Tibial artery (tissue), 4 donors: ENCODE results near the gene ACOXL.

Source experiments
- DNase-seq, 2 donors: peaks; one replicate each; pipeline ENCODE4 v3.0.0-alpha.2; 2019
- H3K27ac ChIP-seq, 2 donors: fragments of 200-600 bp; sonication (generic) in 1 of 2; 1 replicate in 1 of 2; 2 replicates in 1 of 2; pipeline ENCODE4 v1.5.1; 2018 to 2019; ENCODE audit warnings: mild to moderate bottlenecking in 1 of 2
- H3K27me3 ChIP-seq, 2 donors: fragments of 200-600 bp; sonication (generic) in 1 of 2; one replicate each; pipeline versions ENCODE4 v1.5.1 to v1.6.0; 2016 to 2019
- H3K36me3 ChIP-seq, 3 donors: fragments of 200-600 bp; sonication (generic) in 2 of 3; one replicate each; pipeline ENCODE4 v1.5.1; 2016 to 2019; ENCODE audit warnings: mild to moderate bottlenecking in 2 of 3
- H3K4me1 ChIP-seq, 4 donors: fragments of 200-600 bp; sonication (generic) in 2 of 4; 1 replicate in 3 of 4; 2 replicates in 1 of 4; pipeline ENCODE4 v1.5.1; 2016 to 2019
- H3K4me3 ChIP-seq, 2 donors: fragments of 200-600 bp; sonication (generic) in 1 of 2; 1 replicate in 1 of 2; 2 replicates in 1 of 2; pipeline ENCODE4 v1.5.1; 2018 to 2019; ENCODE audit warnings: mild to moderate bottlenecking in 2 of 2
- H3K9me3 ChIP-seq, 3 donors: fragments of 200-600 bp; sonication (generic) in 1 of 3; one replicate each; pipeline ENCODE4 v1.5.1; 2016 to 2019
- intact Hi-C: fragments of 100-400 bp; cut with DNase I; formaldehyde crosslinking; loops from one replicate; pipeline ENCODE4 v1.15.0; 2023; ENCODE audit warnings: low total_unique reads
- TF ChIP-seq, protein P1 (sequence below), 2 experiments: fragments of 200-600 bp in 1 of 2; fragments of 450-650 bp in 1 of 2; IDR thresholded peaks; one replicate each; pipeline ENCODE4 v1.5.1; 2017 to 2019; ENCODE audit warnings: antibody characterized with exemption in 2 of 2, mild to moderate bottlenecking in 1 of 2, moderate library complexity in 1 of 2

Gene ACOXL

GRCh38 chr2:111032721-111033429 is 300.5 kb downstream of the ACOXL start:
- intact Hi-C loops, result no loop called here
- TF ChIP-seq, protein P1, sequence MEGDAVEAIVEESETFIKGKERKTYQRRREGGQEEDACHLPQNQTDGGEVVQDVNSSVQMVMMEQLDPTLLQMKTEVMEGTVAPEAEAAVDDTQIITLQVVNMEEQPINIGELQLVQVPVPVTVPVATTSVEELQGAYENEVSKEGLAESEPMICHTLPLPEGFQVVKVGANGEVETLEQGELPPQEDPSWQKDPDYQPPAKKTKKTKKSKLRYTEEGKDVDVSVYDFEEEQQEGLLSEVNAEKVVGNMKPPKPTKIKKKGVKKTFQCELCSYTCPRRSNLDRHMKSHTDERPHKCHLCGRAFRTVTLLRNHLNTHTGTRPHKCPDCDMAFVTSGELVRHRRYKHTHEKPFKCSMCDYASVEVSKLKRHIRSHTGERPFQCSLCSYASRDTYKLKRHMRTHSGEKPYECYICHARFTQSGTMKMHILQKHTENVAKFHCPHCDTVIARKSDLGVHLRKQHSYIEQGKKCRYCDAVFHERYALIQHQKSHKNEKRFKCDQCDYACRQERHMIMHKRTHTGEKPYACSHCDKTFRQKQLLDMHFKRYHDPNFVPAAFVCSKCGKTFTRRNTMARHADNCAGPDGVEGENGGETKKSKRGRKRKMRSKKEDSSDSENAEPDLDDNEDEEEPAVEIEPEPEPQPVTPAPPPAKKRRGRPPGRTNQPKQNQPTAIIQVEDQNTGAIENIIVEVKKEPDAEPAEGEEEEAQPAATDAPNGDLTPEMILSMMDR (IDR thresholded peaks at IDR 0.05), result no peak
- H3K27ac ChIP-seq, result no peak overlapping the region

GRCh38 chr2:111034146-111034545 is 301.8 kb downstream of the ACOXL start:
- DNase-seq, result no peak
- H3K9me3 ChIP-seq, result no peaks in the 10 kb centered on the region
- H3K4me3 ChIP-seq, result no peak overlapping the region
- no peaks in the 10 kb centered on the region for H3K36me3 ChIP-seq
- H3K27ac ChIP-seq, result no peak overlapping the region
- H3K27me3 ChIP-seq, result peaks cover 0 to 9% of the 10 kb centered on the region in 2 donors
- no peaks in the 10 kb centered on the region for H3K4me1 ChIP-seq
- intact Hi-C loops, result no loop called here
- TF ChIP-seq, protein P1 (IDR thresholded peaks at IDR 0.05), result no peak

More at GRCh38 chr2:111032721-111033429, 300.5 kb downstream of the ACOXL start:
- DNase-seq, result no peak
- H3K4me1 ChIP-seq, result no peaks in the 10 kb centered on the region
- H3K9me3 ChIP-seq, result peaks cover 0 to 8% (median 0%) of the 10 kb centered on the region in 3 donors
- H3K4me3 ChIP-seq, result no peak overlapping the region
- H3K27me3 ChIP-seq, result peaks cover 0 to 8% of the 10 kb centered on the region in 2 donors
- no peaks in the 10 kb centered on the region for H3K36me3 ChIP-seq

GRCh38 chr2:111034606-111035005 is 302.2 kb downstream of the ACOXL start:
- Histone ChIP-seq H3K4me1 (no peaks in the 10 kb centered on the region), H3K36me3 (no peaks in the 10 kb centered on the region), H3K4me3 (no peak overlapping the region), H3K27me3 (peaks cover 0 to 9% of the 10 kb centered on the region in 2 donors), H3K9me3 (no peaks in the 10 kb centered on the region), H3K27ac (no peak overlapping the region)
- TF ChIP-seq, protein P1 (IDR thresholded peaks at IDR 0.05), result no peak
- DNase-seq, result no peak
- intact Hi-C loops, result no loop called here

DNA sequence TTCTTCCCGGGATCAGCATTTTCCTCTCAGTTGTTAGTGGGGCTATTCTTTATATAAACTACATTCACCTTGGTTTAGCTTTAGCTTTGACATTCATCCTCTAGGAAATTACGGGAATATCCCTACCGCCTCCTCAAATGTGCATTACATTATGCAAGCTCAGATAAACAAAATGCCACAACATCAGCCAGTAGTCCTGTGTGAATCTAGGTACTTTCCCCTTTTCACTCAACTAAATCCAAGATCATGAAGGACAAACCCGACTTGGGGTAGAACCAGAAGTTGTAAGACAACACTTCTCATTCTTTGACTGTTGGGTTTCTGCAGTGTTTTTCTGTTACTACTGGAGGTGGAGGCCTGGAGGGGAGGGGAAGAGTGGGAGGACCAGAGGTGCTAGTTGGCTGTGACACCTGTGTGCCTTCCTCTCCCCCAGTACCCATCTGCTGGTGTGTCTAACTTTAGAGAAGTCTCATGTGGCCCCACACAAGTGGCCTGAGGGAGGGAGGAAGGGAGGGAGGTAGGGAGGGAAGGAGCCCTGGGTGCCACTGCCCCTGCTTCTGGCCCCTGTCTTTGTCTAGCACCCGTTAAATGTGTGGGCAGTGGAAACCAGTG is 303.6 kb downstream of the ACOXL start:
- Histone ChIP-seq H3K36me3 (no peaks in the 10 kb centered on the region), H3K9me3 (no peaks in the 10 kb centered on the region), H3K27ac (no peak overlapping the region), H3K4me3 (no peak overlapping the region), H3K27me3 (peaks cover 0 to 9% of the 10 kb centered on the region in 2 donors), H3K4me1 (no peaks in the 10 kb centered on the region)
- TF ChIP-seq, protein P1 (IDR thresholded peaks at IDR 0.05), result no peak
- no peak for DNase-seq
- intact Hi-C loops, result no loop called here

GRCh38 chr2:111037128-111037527 is 304.8 kb downstream of the ACOXL start:
- DNase-seq, result no peak
- Histone ChIP-seq H3K4me1 (no peaks in the 10 kb centered on the region), H3K4me3 (no peak overlapping the region), H3K36me3 (no peaks in the 10 kb centered on the region), H3K27ac (no peak overlapping the region), H3K27me3 (peaks cover 0 to 19% of the 10 kb centered on the region in 2 donors), H3K9me3 (no peaks in the 10 kb centered on the region)
- TF ChIP-seq, protein P1 (IDR thresholded peaks at IDR 0.05), result no peak
- intact Hi-C loops, result no loop called here
